Central memory CD8-positive, alpha-beta T cell (primary cell): ENCODE data around the gene TNFAIP3.

Source experiments
- ATAC-seq: fragments of 150-1000 bp; cut with Tn5 transposase; replicated peaks from 2 replicates; pipeline ENCODE4 v1.10.0; 2022; ENCODE audit warnings: mild to moderate bottlenecking, moderate FRiP score, moderate number of reproducible peaks; ENCODE audit not compliant: poor library complexity, severe bottlenecking; ENCODE audit errors: extremely low read depth
- DNase-seq, 2 donors: peaks; one replicate each; pipeline ENCODE4 v3.0.0; 2021; ENCODE audit warnings: low spot score in 2 of 2
- H3K27ac Mint-ChIP-seq: one replicate; pipeline ENCODE4 v1.8.0; 2022; ENCODE audit warnings: low read depth, mild to moderate bottlenecking, moderate library complexity, mixed read lengths
- H3K27me3 Mint-ChIP-seq: one replicate; pipeline ENCODE4 v1.8.0; 2022; ENCODE audit warnings: mixed read lengths
- H3K36me3 Mint-ChIP-seq: one replicate; pipeline ENCODE4 v1.8.0; 2022; ENCODE audit warnings: mild to moderate bottlenecking, moderate library complexity, mixed read lengths; ENCODE audit not compliant: insufficient read depth
- H3K4me1 Mint-ChIP-seq: one replicate; pipeline ENCODE4 v1.8.0; 2022; ENCODE audit warnings: mixed read lengths
- H3K4me3 Mint-ChIP-seq: one replicate; pipeline ENCODE4 v1.8.0; 2022; ENCODE audit warnings: mild to moderate bottlenecking, moderate library complexity, mixed read lengths
- H3K9me3 Mint-ChIP-seq: one replicate; pipeline ENCODE4 v1.8.0; 2022; ENCODE audit warnings: mixed read lengths

Gene TNFAIP3

DNA sequence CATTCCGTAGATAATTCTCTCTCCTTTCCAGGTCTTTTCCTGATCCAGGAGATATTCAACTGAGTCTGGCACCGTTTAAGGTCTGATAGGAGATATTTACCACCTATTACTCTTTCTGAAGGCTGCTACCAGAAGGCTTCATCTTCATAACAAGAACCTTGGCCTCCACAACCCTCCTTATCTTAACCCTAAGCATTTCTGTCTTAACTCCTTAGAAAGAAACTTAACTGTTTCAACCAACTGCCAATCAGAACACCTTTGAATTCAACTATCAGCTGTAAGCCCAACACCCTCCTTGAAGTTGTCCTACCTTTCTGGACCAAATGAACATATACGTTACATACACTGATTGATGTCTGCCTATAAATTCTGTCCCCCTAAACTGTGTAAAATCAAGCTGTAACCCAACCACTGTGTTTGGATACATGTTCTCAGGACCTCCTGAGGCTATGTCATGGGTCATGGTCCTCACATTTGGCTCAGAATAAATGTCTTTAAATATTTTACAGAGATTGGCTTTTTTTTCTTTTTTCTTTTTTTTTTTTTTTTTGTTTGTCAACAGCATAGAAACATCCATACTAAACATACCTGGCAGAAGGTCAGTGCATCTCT, 6.6 kb upstream of the TNFAIP3 start:
- no peak overlapping the region for H3K4me3 Mint-ChIP-seq
- ATAC-seq: no peak
- H3K9me3 Mint-ChIP-seq: no peaks in the 10 kb centered on the region
- peaks cover 7% of the 10 kb centered on the region for H3K4me1 Mint-ChIP-seq
- no peak for DNase-seq
- H3K27me3 Mint-ChIP-seq: no peaks in the 10 kb centered on the region
- H3K27ac Mint-ChIP-seq: no peak overlapping the region
- peaks cover 2% of the 10 kb centered on the region for H3K36me3 Mint-ChIP-seq

GRCh38 chr6:137861550-137862337, 5.3 kb upstream of the TNFAIP3 start:
- H3K9me3 Mint-ChIP-seq: no peaks in the 10 kb centered on the region
- ATAC-seq (no peak), DNase-seq (no peak)
- H3K4me1 Mint-ChIP-seq: peaks cover 19% of the 10 kb centered on the region
- H3K27me3 Mint-ChIP-seq: no peaks in the 10 kb centered on the region
- peaks cover 10% of the 10 kb centered on the region for H3K36me3 Mint-ChIP-seq
- H3K27ac Mint-ChIP-seq: no peak overlapping the region
- H3K4me3 Mint-ChIP-seq: no peak overlapping the region

DNA sequence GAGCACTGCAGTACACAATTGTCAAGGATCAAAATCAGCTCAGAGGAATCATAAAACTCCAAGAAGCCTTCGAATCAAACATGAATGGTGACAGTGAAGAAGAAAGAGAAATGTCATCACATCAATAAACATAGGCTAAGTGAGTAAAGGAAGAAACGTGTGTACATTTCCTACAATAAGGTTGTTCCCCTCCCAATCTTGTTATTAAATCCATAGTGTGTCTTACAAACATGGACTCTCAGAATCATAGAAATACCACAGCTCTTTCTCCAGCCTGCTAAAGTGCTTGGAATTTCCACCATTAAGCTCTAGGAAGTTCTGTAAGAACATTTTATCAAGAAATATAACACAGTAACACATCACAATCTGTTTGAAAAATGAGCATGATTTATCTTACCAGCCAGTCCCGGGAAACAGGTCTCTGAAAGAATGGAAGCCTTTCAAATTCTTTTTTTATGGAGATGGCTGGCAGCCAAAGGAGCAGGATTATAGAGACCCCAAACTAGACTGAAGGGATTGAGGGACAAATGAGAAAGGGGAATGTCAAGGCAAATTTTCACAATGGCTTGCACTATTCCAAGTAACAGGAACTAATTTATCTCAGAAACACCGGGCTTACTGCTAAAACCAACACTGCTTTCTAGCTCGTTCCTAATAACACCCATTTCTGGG, 4.5 kb upstream of the TNFAIP3 start:
- Mint-ChIP-seq H3K27me3 (no peaks in the 10 kb centered on the region), H3K4me3 (no peak overlapping the region), H3K27ac (no peak overlapping the region), H3K9me3 (no peaks in the 10 kb centered on the region), H3K36me3 (peaks cover 15% of the 10 kb centered on the region), H3K4me1 (peaks cover 25% of the 10 kb centered on the region)
- ATAC-seq: no peak
- DNase-seq: no peak

DNA sequence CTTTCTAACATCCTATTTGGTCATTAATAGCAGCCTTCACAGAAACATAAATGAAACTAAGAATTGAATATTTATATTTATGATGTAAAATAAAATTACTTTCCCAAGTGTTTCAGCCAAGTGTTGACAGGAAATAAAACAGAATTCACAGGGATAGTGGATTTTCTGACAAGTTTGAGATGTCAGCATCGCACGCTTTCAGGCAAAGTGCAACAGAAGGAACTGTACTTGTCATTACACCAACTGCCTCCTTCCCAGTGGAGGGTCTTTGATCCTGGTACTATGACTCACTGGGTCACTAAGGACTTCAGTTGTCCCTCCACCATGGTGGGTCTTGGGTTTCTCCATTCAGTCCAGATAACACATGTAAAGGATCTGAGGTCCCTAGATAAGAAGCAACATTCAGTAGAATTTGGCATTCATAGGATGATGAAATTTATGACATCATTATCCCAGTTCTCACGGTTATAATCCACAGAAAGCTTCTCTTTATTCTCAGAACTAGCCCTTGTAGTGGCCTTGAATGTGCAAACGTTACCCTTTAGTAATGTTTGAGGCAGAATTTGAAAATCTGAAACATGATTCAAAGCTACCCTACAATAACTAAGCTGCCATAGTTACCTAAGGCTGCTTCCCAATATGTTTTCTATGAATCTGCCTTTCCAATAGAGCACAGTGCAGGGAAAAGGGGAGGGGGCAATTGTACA, 3.8 kb upstream of the TNFAIP3 start:
- ATAC-seq: no peak
- H3K36me3 Mint-ChIP-seq: peaks cover 22% of the 10 kb centered on the region
- H3K27me3 Mint-ChIP-seq: no peaks in the 10 kb centered on the region
- H3K4me1 Mint-ChIP-seq: peaks cover 28% of the 10 kb centered on the region
- no peak for DNase-seq
- H3K27ac Mint-ChIP-seq: no peak overlapping the region
- H3K4me3 Mint-ChIP-seq: no peak overlapping the region
- H3K9me3 Mint-ChIP-seq: no peaks in the 10 kb centered on the region

GRCh38 chr6:137864812-137865508, 2.1 kb upstream of the TNFAIP3 start:
- H3K4me1 Mint-ChIP-seq: peaks cover 45% of the 10 kb centered on the region
- peaks cover 39% of the 10 kb centered on the region for H3K36me3 Mint-ChIP-seq
- no peak for ATAC-seq
- peak overlapping the region; percentile 99 for H3K27ac Mint-ChIP-seq
- H3K4me3 Mint-ChIP-seq: no peak overlapping the region
- DNase-seq: no peak
- H3K9me3 Mint-ChIP-seq: no peaks in the 10 kb centered on the region
- no peaks in the 10 kb centered on the region for H3K27me3 Mint-ChIP-seq

GRCh38 chr6:137866200-137866913, 702 bp upstream of the TNFAIP3 start:
- Mint-ChIP-seq H3K9me3 (no peaks in the 10 kb centered on the region), H3K4me3 (peak overlapping the region; percentile 86), H3K27ac (peak overlapping the region; percentile 99), H3K36me3 (peaks cover 53% of the 10 kb centered on the region), H3K27me3 (no peaks in the 10 kb centered on the region), H3K4me1 (peaks cover 57% of the 10 kb centered on the region)
- no peak for DNase-seq
- peak; percentile 12 for ATAC-seq

DNA sequence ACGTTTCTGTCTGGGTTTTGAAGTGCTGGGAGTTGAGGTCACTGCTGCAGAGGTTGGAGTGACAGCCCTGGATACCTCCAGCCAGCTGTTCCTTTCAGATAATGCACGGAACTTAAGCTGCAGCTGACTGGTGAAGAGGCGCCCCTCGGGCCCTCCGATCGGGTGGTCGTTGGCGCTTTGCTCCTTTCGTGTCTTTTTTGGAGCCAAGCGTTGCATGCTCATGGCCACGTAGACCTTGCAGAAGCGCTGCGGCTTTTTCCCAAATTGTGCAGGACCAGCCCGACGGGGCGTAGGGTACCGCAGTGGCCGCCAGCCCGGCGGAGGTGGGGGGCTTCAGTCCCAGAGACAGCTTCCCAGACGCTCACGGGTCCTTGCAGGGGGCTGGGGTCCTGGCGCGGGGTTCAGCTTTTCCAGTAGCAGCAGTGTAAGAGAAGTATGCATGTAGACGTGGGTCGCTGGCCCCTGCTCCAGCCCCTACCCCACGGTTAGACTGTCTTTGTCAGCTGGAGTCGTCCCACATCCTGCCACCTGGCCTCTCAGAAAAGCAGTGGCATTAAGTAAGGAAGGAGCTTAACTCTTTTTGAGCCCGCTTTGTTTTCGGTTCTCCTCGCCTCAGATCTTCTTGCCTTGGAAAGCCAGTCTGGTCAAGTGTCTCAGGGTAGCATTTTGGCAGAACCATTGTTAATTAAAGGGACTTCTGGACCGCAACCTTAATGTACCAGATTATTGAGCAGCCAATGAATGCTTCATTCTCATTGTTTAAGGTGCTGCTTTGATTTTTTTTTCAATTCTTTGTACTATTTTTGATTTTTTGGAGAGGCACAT, 838 bp downstream of the TNFAIP3 start:
- H3K4me3 Mint-ChIP-seq: peak overlapping the region; percentile 86
- DNase-seq: peak; percentile 45 to 55
- peaks cover 69% of the 10 kb centered on the region for H3K4me1 Mint-ChIP-seq
- H3K36me3 Mint-ChIP-seq: peaks cover 69% of the 10 kb centered on the region
- H3K27me3 Mint-ChIP-seq: no peaks in the 10 kb centered on the region
- H3K27ac Mint-ChIP-seq: peak overlapping the region; percentile 99
- peak; percentile 1 for ATAC-seq
- no peaks in the 10 kb centered on the region for H3K9me3 Mint-ChIP-seq

- no peaks in the 10 kb centered on the region for H3K27me3 Mint-ChIP-seq
- peak in 1 of 2 donors; percentile 39 for DNase-seq
- H3K27ac Mint-ChIP-seq: peak overlapping the region; percentile 99
- H3K36me3 Mint-ChIP-seq: peaks cover 79% of the 10 kb centered on the region
- peak overlapping the region; percentile 86 for H3K4me3 Mint-ChIP-seq
- peaks cover 78% of the 10 kb centered on the region for H3K4me1 Mint-ChIP-seq
- no peak for ATAC-seq
- H3K9me3 Mint-ChIP-seq: no peaks in the 10 kb centered on the region
These were observed 1.9 kb downstream of the TNFAIP3 start for GRCh38 chr6:137868721-137869548.

GRCh38 chr6:137869549-137870307, 2.7 kb downstream of the TNFAIP3 start:
- ATAC-seq (no peak), DNase-seq (peak in 1 of 2 donors; percentile 30)
- H3K4me3 Mint-ChIP-seq: peak overlapping the region; percentile 86
- peaks cover 87% of the 10 kb centered on the region for H3K36me3 Mint-ChIP-seq
- no peaks in the 10 kb centered on the region for H3K9me3 Mint-ChIP-seq
- peaks cover 81% of the 10 kb centered on the region for H3K4me1 Mint-ChIP-seq
- no peaks in the 10 kb centered on the region for H3K27me3 Mint-ChIP-seq
- H3K27ac Mint-ChIP-seq: peak overlapping the region; percentile 99

GRCh38 chr6:137870308-137870644, 3.2 kb downstream of the TNFAIP3 start:
- Mint-ChIP-seq H3K4me1 (peaks cover 87% of the 10 kb centered on the region), H3K27me3 (no peaks in the 10 kb centered on the region), H3K36me3 (peaks cover 93% of the 10 kb centered on the region), H3K27ac (peak overlapping the region; percentile 99), H3K9me3 (no peaks in the 10 kb centered on the region), H3K4me3 (peak overlapping the region; percentile 86)
- ATAC-seq (no peak), DNase-seq (no peak)
